GM19351 (cell line): ENCODE measurements around the gene PFKFB3.
"Not testable (repeated sequence)": the region's sequence is repeated elsewhere in the genome, so short reads cannot be mapped to it uniquely, and the experiment has no call there.

Experiments
- ATAC-seq: cut with Tn5 transposase; IDR thresholded peaks from one replicate; pipeline ENCODE4 v1.9.1; 2021; ENCODE audit warnings: mild to moderate bottlenecking, moderate library complexity; ENCODE audit not compliant: unreplicated experiment

PFKFB3 gene

GRCh38 chr10:6232846-6233724 lies 30.4 kb downstream of the PFKFB3 start:
- no peak for ATAC-seq

GRCh38 chr10:6233725-6234277 lies 31.1 kb downstream of the PFKFB3 start:
- no peak for ATAC-seq

GRCh38 chr10:6234371-6234770 lies 31.6 kb downstream of the PFKFB3 start:
- ATAC-seq: no peak

- no peak for ATAC-seq
Measured at GRCh38 chr10:6236349-6237198, 33.8 kb downstream of the PFKFB3 start.

- ATAC-seq: no peak
Measured at GRCh38 chr10:6237199-6237530, 34.4 kb downstream of the PFKFB3 start.

- not testable (repeated sequence) for ATAC-seq
Measured at GRCh38 chr10:6238587-6239212, 36.0 kb downstream of the PFKFB3 start.

GRCh38 chr10:6239213-6239991 lies 36.7 kb downstream of the PFKFB3 start:
- ATAC-seq: no peak

GRCh38 chr10:6240254-6240653 lies 37.5 kb downstream of the PFKFB3 start:
- ATAC-seq: no peak

GRCh38 chr10:6242089-6242488 lies 39.4 kb downstream of the PFKFB3 start:
- ATAC-seq: no peak

- no peak for ATAC-seq
Measured at GRCh38 chr10:6244510-6244909, 41.8 kb downstream of the PFKFB3 start.

- ATAC-seq: no peak
Measured at GRCh38 chr10:6247041-6247712, 44.4 kb downstream of the PFKFB3 start.

GRCh38 chr10:6248908-6249307 lies 46.2 kb downstream of the PFKFB3 start:
- ATAC-seq: not testable (repeated sequence)

GRCh38 chr10:6249698-6250097 lies 47.0 kb downstream of the PFKFB3 start:
- no peak for ATAC-seq

GRCh38 chr10:6250745-6251144 lies 48.0 kb downstream of the PFKFB3 start:
- ATAC-seq: no peak

- no peak for ATAC-seq
Measured at GRCh38 chr10:6254201-6254600, 51.5 kb downstream of the PFKFB3 start.

- ATAC-seq: no peak
Measured at GRCh38 chr10:6255548-6256061, 52.9 kb downstream of the PFKFB3 start.

GRCh38 chr10:6256439-6256838 lies 53.7 kb downstream of the PFKFB3 start:
- ATAC-seq: no peak

GRCh38 chr10:6259153-6259552 lies 56.4 kb downstream of the PFKFB3 start:
- ATAC-seq: no peak

- no peak for ATAC-seq
Measured at GRCh38 chr10:6260843-6261242, 58.1 kb downstream of the PFKFB3 start.

GRCh38 chr10:6267941-6268340 lies 65.2 kb downstream of the PFKFB3 start:
- no peak for ATAC-seq
